ENCODE results near the gene FMNL2.

FMNL2 gene

GRCh38 chr2:152406836-152407161, 71.8 kb downstream of the FMNL2 start:
- no peak for DNase-seq

- DNase-seq, result peak; percentile 45
Observed at GRCh38 chr2:152407204-152407721, 72.3 kb downstream of the FMNL2 start.

- DNase-seq, result no peak
Observed at GRCh38 chr2:152407806-152408205, 72.8 kb downstream of the FMNL2 start.

- DNase-seq, result no peak
Observed at GRCh38 chr2:152408254-152408653, 73.3 kb downstream of the FMNL2 start.

- no peak for DNase-seq
Observed at GRCh38 chr2:152409386-152410164, 74.6 kb downstream of the FMNL2 start.

- DNase-seq, result no peak
Observed at GRCh38 chr2:152410165-152410597, 75.2 kb downstream of the FMNL2 start.

GRCh38 chr2:152411154-152411553, 76.2 kb downstream of the FMNL2 start:
- DNase-seq, result no peak

GRCh38 chr2:152413228-152414030, 78.5 kb downstream of the FMNL2 start:
- DNase-seq, result no peak

GRCh38 chr2:152415231-152415642, 80.3 kb downstream of the FMNL2 start:
- no peak for DNase-seq

- DNase-seq, result no peak
Observed at GRCh38 chr2:152415796-152416195, 80.8 kb downstream of the FMNL2 start.

GRCh38 chr2:152418688-152419087, 83.7 kb downstream of the FMNL2 start:
- no peak for DNase-seq

- DNase-seq, result no peak
Observed at GRCh38 chr2:152419944-152420343, 85.0 kb downstream of the FMNL2 start.

GRCh38 chr2:152420363-152420762, 85.4 kb downstream of the FMNL2 start:
- no peak for DNase-seq

- DNase-seq, result no peak
Observed at GRCh38 chr2:152420936-152421335, 86.0 kb downstream of the FMNL2 start.

GRCh38 chr2:152421521-152422370, 86.8 kb downstream of the FMNL2 start:
- DNase-seq, result no peak

- no peak for DNase-seq
Observed at GRCh38 chr2:152423684-152424083, 88.7 kb downstream of the FMNL2 start.

- no peak for DNase-seq
Observed at GRCh38 chr2:152425765-152426727, 91.1 kb downstream of the FMNL2 start.

- DNase-seq, result no peak
Observed at GRCh38 chr2:152426801-152427200, 91.8 kb downstream of the FMNL2 start.

GRCh38 chr2:152427902-152428301, 92.9 kb downstream of the FMNL2 start:
- peak; percentile 4 for DNase-seq

GRCh38 chr2:152428800-152429582, 94.0 kb downstream of the FMNL2 start:
- no peak for DNase-seq

- no peak for DNase-seq
Observed at GRCh38 chr2:152430876-152431275, 95.9 kb downstream of the FMNL2 start.

Measured in RPMI8226 (cell line).